HG03196 (cell line): ENCODE measurements around the gene CEACAM16.

ENCODE experiments used
- ATAC-seq: cut with Tn5 transposase; IDR thresholded peaks from one replicate; pipeline ENCODE4 v1.9.1; 2021; ENCODE audit not compliant: unreplicated experiment

CEACAM16 gene

DNA sequence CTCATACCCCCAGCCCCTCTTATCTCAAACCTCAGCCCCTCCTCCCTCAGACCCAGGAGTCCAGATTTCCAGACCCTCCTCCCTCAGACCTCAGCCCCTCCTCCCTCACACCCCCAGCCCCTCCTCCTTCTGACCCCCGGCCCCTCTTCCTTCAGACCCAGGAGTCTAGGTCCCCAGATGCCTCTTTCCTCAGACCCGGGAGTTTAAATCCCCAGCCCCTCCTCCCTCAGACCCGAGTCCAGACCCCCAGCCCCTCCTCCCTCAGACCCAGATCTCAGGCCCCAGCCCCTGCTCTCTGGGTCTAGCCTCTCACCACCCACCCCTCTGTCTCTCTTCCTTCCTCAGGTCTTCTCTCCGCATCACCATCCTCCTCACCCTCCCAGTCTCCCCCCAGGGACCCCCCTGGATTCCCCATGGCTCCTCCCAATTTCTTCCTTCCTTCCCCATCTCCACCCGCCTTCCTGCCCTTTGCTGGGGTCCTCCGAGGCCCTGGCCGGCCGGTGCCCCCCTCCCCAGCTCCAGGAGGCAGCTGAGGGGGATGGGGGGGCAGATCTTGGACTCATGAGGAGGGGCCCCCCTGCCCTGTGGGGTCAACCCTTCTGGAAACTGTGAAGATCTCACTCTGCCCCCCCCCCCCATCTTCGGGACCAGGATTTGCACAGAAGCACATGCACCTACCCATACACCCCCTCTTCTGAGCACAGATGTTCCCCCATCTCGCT, 60.3 kb downstream of the CEACAM16 start:
- no peak for ATAC-seq
